ENCODE data around the gene SELENON. TPM values are rescaled to one million over a fixed set of nuclear protein-coding genes. Genes with fewer than 3 reads are reported as not detected.

Gene SELENON
- total RNA-seq, 1 donor from 2014 or later: 83.4 TPM

DNA sequence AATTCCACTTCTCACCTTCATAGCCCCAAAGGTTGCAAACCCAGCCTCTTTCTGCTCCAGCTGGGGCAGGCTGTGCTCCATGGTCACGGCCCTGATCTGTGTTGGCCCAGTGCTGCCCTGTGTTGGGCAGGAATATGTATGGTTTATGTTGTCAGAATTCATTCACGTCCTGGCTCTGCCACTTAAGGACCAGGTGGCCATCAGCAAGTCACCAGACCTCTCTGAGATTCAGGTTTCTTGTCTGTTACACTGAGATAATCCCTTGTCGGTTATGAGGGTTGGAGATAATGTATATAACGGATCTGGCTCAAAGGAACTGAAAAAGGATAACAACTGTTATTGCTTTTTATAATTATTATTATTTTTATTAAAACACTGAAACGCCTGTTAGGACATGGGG lies 39.1 kb upstream of the SELENON start:
- no peak for ATAC-seq
- Histone ChIP-seq H3K27ac (no peak overlapping the region), H3K27me3 (ENCODE audit: low read depth) (no peaks in the 10 kb centered on the region), H3K4me1 (peaks cover 5% of the 10 kb centered on the region), H3K36me3 (peaks cover 6% of the 10 kb centered on the region), H3K4me3 (no peak overlapping the region), H3K9me3 (no peaks in the 10 kb centered on the region)
- DNase-seq: no peak
- intact Hi-C loops (cut with DNase I): no loop called here
- TF ChIP-seq CTCF (IDR thresholded peaks at IDR 0.05): no peak

DNA sequence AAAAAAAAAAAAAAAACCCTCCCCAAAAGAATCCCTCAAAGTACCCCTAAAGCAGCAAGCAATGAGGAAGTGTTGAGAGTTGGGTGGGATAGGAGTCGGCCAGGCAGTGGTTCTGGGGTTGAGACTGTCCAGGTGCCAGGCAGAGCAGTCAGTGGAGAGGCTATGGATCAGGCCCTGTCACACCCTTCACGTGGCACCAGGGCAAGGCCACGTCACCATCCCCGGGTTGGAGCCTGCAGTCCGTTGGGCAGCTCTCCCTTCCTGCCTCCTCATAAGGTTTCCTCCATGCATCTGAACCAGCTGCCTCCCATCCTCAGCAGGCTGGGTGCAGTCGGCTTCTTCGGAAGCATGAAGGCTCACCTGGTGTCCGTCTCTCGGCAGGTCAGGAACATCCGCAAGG lies 36.5 kb upstream of the SELENON start:
- Histone ChIP-seq H3K36me3 (peaks cover 11% of the 10 kb centered on the region), H3K9me3 (no peaks in the 10 kb centered on the region), H3K27ac (no peak overlapping the region), H3K27me3 (ENCODE audit: low read depth) (no peaks in the 10 kb centered on the region), H3K4me1 (no peaks in the 10 kb centered on the region), H3K4me3 (no peak overlapping the region)
- intact Hi-C loops (cut with DNase I): no loop called here
- no peak for TF ChIP-seq CTCF (IDR thresholded peaks at IDR 0.05)
- no peak for DNase-seq
- ATAC-seq: no peak

DNA sequence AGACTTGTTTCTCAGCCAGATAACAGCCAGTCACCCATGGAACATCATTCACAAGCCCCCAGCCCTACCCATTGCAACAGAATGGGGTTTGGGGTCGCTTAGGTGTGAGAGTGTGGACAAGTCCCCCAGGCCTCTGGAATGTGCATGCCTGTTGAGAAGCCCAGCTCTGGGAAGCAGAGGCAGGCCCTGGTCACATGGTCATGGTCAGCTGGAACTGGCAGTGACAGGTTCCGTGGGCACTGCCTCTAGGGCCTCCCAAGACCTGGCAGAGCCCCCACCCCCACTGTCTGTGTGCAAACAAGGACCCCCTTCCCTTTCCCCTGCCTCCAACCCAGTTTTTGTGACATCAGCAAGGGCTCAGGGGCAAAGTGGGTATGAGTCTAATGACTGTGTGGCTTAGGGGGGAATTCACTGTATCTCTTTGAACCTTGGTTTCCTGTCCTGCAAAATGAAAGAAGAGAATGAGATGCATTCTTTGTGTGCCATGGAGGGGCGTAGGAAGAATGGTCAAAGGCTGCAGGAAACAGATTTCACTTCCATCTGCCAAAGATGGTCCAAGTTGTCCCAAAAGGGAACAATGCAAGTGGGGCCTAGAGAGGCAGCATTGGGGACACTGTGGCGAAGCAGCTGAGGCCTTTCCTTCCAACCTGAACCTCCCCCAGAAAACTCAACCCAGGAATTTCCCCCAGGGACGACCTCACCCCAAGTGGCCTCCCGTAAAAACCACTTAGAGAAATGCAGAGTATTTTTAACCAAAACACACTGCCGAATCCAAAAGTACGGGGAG lies 34.7 kb upstream of the SELENON start:
- Histone ChIP-seq H3K27ac (no peak overlapping the region), H3K4me3 (no peak overlapping the region), H3K4me1 (peaks cover 7% of the 10 kb centered on the region), H3K27me3 (ENCODE audit: low read depth) (no peaks in the 10 kb centered on the region), H3K9me3 (no peaks in the 10 kb centered on the region), H3K36me3 (peaks cover 8% of the 10 kb centered on the region)
- no peak for DNase-seq
- TF ChIP-seq CTCF (IDR thresholded peaks at IDR 0.05): no peak
- intact Hi-C loops (cut with DNase I): no loop called here
- ATAC-seq: no peak

DNA sequence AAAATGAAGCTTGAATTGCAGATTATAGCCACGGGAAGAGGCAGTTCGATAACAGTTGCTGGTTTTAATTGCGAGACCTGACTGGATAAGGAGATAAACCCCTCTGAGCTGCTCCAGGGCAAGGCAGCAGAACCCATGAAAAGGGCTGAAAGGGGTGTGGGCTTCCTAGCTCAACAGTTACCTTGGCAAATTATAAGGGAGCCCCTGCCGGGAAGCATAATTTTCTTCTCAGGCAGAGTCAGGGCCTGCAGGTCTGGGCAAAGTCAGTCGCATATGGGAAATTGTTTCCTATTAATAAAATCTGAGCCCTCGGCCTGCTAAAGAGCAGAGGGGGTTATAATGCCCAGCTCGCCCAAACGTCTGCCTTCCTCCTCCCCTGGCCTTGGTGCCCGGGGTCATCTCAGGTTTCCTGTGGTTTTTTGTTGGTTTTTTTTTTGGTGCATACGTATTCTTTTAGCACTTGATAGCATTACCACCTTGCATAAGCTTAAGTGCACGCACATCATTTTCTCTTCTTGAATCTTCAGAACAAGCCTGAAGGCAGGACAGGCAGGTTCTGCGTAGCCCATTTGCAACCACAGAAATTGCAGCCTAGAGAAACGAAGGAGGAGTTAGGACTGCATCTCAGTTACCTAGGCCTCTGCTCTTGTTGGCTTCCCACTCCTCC lies 33.9 kb upstream of the SELENON start:
- no peak for TF ChIP-seq CTCF (IDR thresholded peaks at IDR 0.05)
- H3K4me3 ChIP-seq: no peak overlapping the region
- H3K4me1 ChIP-seq: peaks cover 8% of the 10 kb centered on the region
- H3K9me3 ChIP-seq: no peaks in the 10 kb centered on the region
- ATAC-seq (no peak), DNase-seq (no peak)
- intact Hi-C loops (cut with DNase I): no loop called here
- H3K27ac ChIP-seq: no peak overlapping the region
- no peaks in the 10 kb centered on the region for H3K27me3 ChIP-seq (ENCODE audit: low read depth)
- H3K36me3 ChIP-seq: peaks cover 4% of the 10 kb centered on the region

DNA sequence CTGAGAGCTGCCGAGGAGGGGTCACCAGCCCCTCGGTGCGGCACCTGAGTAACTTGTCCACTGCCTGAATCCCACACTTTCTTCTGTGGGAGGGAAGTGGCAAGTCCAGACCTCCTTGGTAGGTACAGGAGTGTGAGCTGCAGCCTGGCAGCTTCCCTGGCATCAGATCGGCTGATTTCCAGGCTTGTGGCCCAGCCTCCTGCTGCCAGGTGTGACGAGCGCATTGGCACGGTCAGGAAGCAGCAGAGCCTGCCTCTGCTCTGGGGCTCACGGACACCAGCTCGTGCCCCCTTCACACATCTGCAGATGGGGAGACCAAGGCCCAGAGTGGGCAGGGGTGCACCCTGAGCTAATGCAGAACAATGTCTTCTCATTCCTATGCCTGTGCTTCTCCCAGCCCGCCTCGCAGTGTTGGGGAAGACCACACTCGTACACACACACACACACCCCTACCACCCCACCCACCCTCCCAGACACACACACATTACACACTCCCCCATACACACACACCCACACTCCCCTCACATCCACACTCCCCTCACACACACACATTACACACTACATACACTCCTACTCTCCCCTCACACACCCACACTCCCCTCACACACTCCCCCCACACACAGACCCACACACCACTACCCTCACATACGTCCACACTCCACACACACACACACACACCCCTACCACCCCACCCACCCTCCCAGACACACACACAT lies 33.1 kb upstream of the SELENON start:
- no peak overlapping the region for H3K4me3 ChIP-seq
- H3K27ac ChIP-seq: no peak overlapping the region
- TF ChIP-seq CTCF (IDR thresholded peaks at IDR 0.05): no peak
- intact Hi-C loops (cut with DNase I): no loop called here
- ATAC-seq (no peak), DNase-seq (no peak)
- H3K9me3 ChIP-seq: no peaks in the 10 kb centered on the region
- H3K4me1 ChIP-seq: peaks cover 15% of the 10 kb centered on the region
- no peaks in the 10 kb centered on the region for H3K27me3 ChIP-seq (ENCODE audit: low read depth)
- peaks cover 7% of the 10 kb centered on the region for H3K36me3 ChIP-seq
